NCI-H446 treated with DMSO at 0.1 percent for 48 hours (cell line): ENCODE measurements around the gene MMP25.
"Not testable (repeated sequence)": the region's sequence is repeated elsewhere in the genome, so short reads cannot be mapped to it uniquely, and the experiment has no call there.

Experiments
- DNase-seq: peaks from one replicate; lab custom pipeline; 2025; lab: John Stamatoyannopoulos, UW

Gene MMP25

GRCh38 chr16:3072576-3073263, 26.4 kb downstream of the MMP25 start:
- DNase-seq, result not testable (repeated sequence)

- no peak for DNase-seq
Observed at GRCh38 chr16:3073448-3073847, 27.1 kb downstream of the MMP25 start.

- DNase-seq, result no peak
Observed at GRCh38 chr16:3074860-3075522, 28.6 kb downstream of the MMP25 start.

DNA sequence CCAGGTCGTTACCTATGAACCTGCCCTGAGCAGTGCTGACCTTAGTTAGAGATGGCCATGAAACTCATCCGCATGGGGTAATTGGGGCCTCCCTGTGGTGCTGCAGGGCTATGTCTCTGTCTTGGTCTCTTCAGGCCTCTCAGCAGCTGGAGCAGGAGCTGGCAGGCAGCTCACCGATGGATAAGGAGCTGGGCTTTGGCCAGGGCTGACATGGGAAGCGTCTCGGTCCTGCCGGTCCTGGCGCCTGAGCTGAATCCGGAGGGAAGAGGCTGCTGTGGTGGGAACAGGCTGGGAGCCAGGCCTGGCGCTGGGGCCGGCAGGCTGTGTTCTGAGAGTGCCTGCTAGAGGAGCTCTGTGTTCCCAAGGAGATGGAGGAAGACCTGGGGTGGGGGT, 29.2 kb downstream of the MMP25 start:
- no peak for DNase-seq

GRCh38 chr16:3075946-3076345, 29.6 kb downstream of the MMP25 start:
- DNase-seq, result not testable (repeated sequence)

DNA sequence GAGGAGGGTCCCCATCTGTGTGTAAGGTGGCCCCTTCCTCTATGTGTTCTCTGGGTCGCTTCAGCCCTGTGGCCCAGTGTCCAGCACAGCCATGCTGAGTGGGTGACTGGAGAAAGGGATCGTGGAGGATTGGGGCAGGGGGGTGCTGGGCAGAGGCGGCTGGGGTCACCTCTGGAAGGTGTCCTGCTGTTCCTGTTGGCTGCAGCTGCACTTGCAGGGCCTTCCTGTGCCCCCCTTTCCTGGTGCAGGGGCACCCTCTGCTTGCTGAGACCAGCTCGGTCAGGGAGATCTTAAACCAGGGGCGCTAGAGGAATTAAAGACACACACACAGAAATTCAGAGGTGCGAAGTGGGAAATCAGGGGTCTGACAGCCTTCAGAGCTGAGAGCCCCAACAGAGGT, 30.2 kb downstream of the MMP25 start:
- no peak for DNase-seq

DNA sequence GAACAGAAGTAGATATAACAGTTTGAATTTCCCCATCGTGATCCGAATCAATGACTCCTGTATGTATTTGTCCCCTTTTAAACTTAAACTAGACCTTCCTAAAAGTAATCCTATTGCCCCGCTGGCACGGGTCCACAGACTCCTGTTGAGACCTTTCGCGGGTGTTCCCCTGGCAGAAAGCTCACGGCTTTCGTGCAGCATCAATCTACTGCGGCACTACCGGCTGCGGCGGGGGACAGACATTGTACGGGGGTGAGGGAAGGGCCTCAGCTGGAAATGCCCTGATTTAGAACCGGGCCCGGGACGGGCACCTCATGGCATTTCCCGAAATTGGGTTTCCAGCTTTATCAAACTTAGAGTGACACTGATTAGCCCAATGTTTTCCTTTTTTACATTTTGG, 33.7 kb downstream of the MMP25 start:
- no peak for DNase-seq

DNA sequence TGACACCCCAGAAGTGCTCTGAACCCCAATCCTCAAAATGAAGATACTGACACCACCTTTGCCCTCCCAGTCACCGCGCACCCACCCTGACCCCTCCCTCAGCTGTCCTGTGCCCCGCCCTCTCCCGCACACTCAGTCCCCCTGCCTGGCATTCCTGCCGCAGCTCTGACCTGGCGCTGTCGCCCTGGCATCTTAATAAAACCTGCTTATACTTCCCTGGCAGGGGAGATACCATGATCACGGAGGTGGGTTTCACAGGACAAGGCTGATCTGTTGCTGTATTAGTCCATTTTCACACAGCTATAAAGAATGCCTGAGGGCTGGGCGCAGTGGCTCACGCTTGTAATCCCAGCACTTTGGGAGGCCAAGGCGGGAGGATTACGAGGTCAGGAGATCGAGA, 35.6 kb downstream of the MMP25 start:
- DNase-seq, result not testable (repeated sequence)

- not testable (repeated sequence) for DNase-seq
Observed at GRCh38 chr16:3083408-3083807, 37.0 kb downstream of the MMP25 start.

- DNase-seq, result no peak
Observed at GRCh38 chr16:3084491-3084890, 38.1 kb downstream of the MMP25 start.

GRCh38 chr16:3084969-3085670, 38.8 kb downstream of the MMP25 start:
- no peak for DNase-seq

GRCh38 chr16:3085868-3086595, 39.7 kb downstream of the MMP25 start:
- no peak for DNase-seq

DNA sequence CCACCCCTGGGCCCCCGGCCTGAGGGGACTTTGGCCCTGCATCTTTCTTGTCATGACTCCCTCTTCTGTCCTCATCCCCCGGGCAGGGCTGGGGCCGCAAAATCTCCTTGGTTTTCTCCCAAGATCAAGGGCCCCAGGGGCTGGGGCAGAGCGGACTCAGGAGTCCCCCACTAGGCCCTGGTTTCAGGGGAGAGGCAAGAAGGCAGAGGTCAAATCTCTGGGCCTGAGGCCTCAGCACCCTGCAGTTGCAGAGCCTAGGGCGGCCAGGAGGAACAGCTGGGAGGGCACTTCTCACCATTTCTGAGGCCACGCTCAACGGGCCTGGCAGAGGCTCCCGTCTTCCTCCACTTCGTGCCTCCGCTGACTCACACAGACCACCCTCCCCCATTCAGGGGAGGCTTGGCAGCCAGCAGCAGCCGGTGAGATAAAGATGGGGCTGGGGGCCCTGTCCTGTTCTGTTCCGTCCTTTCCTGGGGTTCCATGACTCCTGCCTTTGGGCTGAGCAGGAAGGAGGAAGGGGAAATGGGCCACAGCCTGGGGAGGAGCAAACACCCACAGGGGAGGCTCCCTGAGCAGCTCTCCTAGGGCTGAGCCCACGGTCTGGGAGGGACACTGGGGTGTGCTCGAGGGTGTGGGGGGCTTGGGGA, 40.4 kb downstream of the MMP25 start:
- DNase-seq, result no peak

GRCh38 chr16:3087243-3088235, 41.2 kb downstream of the MMP25 start:
- DNase-seq, result no peak

DNA sequence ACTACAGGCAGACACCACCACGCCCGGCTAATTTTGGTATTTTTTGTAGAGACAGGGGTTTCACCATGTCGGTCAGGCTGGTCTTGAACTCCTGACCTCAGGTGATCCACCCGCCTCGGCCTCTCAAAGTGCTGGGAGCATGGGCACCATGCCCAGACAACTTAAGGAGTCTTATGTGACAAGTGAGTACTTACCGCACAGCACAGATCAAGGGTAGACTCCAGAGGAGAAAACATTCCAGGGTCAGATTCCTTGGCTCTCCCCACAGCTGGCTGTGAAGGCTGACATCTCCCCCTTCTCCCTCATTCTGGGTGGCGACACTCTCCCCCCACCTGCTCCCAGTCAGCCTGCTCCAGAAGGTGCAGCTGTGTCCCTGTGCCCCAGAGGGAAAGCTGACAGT, 42.1 kb downstream of the MMP25 start:
- DNase-seq, result no peak

DNA sequence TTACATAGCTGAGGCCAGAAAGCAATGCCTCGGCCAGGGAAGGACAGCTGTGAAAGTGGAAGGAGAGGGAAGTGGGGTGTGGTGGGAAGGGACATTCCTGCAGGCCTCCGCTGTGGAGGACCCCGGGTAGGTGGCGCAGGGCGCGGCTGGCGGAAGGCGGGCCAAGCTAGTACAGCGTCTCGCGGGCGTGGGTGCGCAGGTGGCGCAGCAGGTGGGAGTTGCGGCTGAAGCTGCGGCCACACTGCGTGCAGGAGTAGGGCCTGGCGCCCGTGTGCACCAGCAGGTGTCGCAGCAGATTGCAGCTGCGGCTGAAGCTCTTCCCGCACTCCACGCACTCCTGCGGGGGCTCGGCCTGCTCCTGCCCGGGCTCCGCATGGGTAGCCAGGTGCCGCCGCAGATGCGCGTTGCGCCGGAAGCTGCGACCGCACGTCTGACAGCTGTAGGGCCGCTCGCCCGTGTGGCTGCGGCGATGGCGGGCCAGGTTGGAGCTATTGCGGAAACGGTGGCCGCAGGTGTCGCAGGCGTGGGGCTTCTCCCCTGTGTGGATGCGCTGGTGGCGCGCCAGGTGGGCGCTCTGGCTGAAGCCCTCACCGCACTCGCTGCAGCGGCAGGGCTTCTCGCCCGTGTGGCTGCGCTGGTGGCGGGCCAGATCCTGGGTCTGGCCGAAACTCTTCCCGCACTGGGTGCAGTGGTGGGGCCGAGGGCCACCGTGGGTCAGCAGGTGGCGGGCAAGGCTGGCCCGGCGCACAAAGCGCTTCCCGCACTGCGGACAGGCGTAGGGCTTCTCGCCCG, 42.8 kb downstream of the MMP25 start:
- no peak for DNase-seq

- no peak for DNase-seq
Observed at GRCh38 chr16:3089717-3090592, 43.6 kb downstream of the MMP25 start.

DNA sequence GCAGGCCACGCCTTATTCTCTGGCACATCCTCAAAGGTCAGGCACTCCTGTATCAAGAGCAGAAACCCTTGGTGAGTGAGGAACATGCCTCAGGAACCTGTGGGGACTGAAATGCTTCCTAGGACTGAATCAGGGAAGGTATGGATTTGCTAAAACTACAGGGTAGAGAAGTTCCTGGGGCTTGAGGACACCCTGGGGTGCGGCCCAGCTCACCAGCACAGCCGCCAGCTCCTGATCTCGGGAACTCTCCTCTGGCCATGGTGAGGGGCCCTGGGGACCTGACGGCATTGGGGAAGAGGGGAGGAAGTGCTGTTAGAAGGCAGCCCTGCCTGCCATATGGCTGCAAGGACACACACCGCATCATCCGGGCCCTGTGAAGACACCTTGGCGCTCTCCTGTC, 45.2 kb downstream of the MMP25 start:
- DNase-seq, result no peak

DNA sequence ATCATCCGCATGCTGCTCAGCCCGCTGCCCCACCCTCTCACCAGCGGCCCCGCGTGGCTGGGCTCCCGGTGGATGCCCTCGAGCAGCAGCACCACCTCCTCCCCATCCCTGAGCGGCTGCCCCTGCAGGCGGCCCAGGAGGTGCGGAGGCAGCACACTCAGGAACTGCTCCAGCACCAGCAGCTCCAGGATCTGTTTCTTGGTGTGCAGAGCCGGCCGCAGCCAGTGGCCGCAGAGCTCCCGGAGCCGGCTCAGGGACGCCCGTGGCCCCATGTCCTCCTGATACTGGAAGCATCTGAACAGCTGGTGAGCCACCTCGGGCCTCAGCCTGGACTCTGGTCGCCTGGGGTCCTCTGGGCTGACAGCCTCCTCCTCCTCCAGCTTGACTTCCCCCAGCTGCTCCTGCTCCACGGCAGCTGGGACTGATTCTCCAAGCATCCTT, 46.2 kb downstream of the MMP25 start:
- no peak for DNase-seq
